NOMO-1 (cell line): ENCODE results near the gene EXOC5.

Experiments used
- DNase-seq, 2 experiments: peaks; one replicate each; lab custom pipeline; 2025; ENCODE audit not compliant: unreplicated experiment in 2 of 2; lab: John Stamatoyannopoulos, UW

The EXOC5 gene

GRCh38 chr14:57169901-57170300, 98.8 kb downstream of the EXOC5 start:
- no peak for DNase-seq

- DNase-seq = no peak
These were observed 100.5 kb downstream of the EXOC5 start for GRCh38 chr14:57168138-57168679.

GRCh38 chr14:57161583-57162234, 107.0 kb downstream of the EXOC5 start:
- no peak for DNase-seq

GRCh38 chr14:57160333-57160732, 108.4 kb downstream of the EXOC5 start:
- DNase-seq = no peak

- no peak for DNase-seq
These were observed 115.4 kb downstream of the EXOC5 start for GRCh38 chr14:57153286-57153685.
